GM10248 (cell line): ENCODE data around the gene PNP.
"Not testable (repeated sequence)": the region's sequence is repeated elsewhere in the genome, so short reads cannot be mapped to it uniquely, and the experiment has no call there.

Experiments
- CTCF ChIA-PET: fragments of 300-600 bp; sonication (Branson Sonifier 250); formaldehyde crosslinking; extraction: SDS; loops from one replicate; lab custom pipeline; 2021; ENCODE audit warnings: antibody characterized with exemption; lab: Yijun Ruan, JAX
- POLR2A ChIA-PET: fragments of 350-650 bp; sonication (Branson Sonifier 250); formaldehyde crosslinking; extraction: SDS; loops from one replicate; lab custom pipeline; 2020; ENCODE audit warnings: antibody characterized with exemption; lab: Yijun Ruan, JAX
- DNase-seq: peaks from one replicate; pipeline ENCODE4 v3.0.0; 2012; ENCODE audit errors: extremely low spot score
- CTCF ChIP-seq: IDR thresholded peaks from 2 replicates; pipeline ENCODE4 v1.5.1; 2012; ENCODE audit warnings: mild to moderate bottlenecking, low read depth; ENCODE audit errors: extremely low read depth, missing control alignments, control extremely low read depth

PNP gene

GRCh38 chr14:20436363-20436755 lies 32.8 kb upstream of the PNP start:
- ChIA-PET CTCF (interaction anchor here (1.9 to 2.1 kb wide), 2 partner anchors 12 to 21 kb away, joined by 6 to 11 read pairs; no protein-coding TSS in a partner anchor), POLR2A (interaction anchor here (0.7 kb wide), 1 partner anchor 25 kb away, joined by 3 read pairs; the partner anchor contains the start of gene PIP4P1)
- no peak for DNase-seq

GRCh38 chr14:20438664-20439063 lies 30.5 kb upstream of the PNP start:
- ChIA-PET CTCF (no interaction called here), POLR2A (no interaction called here)
- no peak for DNase-seq
- no peak for TF ChIP-seq CTCF

More at GRCh38 chr14:20436363-20436755, 32.8 kb upstream of the PNP start:
- no peak for TF ChIP-seq CTCF

GRCh38 chr14:20440465-20440864 lies 28.7 kb upstream of the PNP start:
- no peak for DNase-seq
- no peak for TF ChIP-seq CTCF
- ChIA-PET POLR2A (no interaction called here), CTCF (interaction anchor here (2.1 to 3.0 kb wide), 2 partner anchors 18 to 25 kb away, joined by 12 to 13 read pairs; no protein-coding TSS in a partner anchor)

GRCh38 chr14:20440882-20441281 lies 28.3 kb upstream of the PNP start:
- POLR2A ChIA-PET: interaction anchor here (1.0 kb wide), 1 partner anchor 28 kb away, joined by 3 read pairs; the partner anchor contains the start of gene PNP
- no peak for DNase-seq
- CTCF ChIA-PET: interaction anchor here (1.6 to 3.0 kb wide), 3 partner anchors 7 to 25 kb away, joined by 4 to 13 read pairs (median 12); no protein-coding TSS in a partner anchor
- TF ChIP-seq CTCF: no peak

GRCh38 chr14:20441461-20441860 lies 27.7 kb upstream of the PNP start:
- CTCF ChIA-PET: interaction anchor here (0.8 to 3.0 kb wide), 5 partner anchors 8 to 89 kb away, joined by 3 to 13 read pairs (median 4); no protein-coding TSS in a partner anchor
- no peak for TF ChIP-seq CTCF
- POLR2A ChIA-PET: interaction anchor here (1.0 kb wide), 1 partner anchor 28 kb away, joined by 3 read pairs; the partner anchor contains the start of gene PNP
- DNase-seq: no peak

GRCh38 chr14:20443650-20444049 lies 25.6 kb upstream of the PNP start:
- CTCF ChIA-PET: interaction anchor here (1.3 to 1.4 kb wide), 2 partner anchors 20 to 28 kb away, joined by 5 read pairs; no protein-coding TSS in a partner anchor
- POLR2A ChIA-PET, DNase-seq: not testable (repeated sequence)

- POLR2A ChIA-PET: no interaction called here
- TF ChIP-seq CTCF: no peak
- CTCF ChIA-PET: interaction anchor here (1.8 to 1.9 kb wide), 2 partner anchors 8 to 32 kb away, joined by 5 to 7 read pairs; partner anchors contain the start of genes APEX1 and OSGEP
- DNase-seq: no peak
Measured at GRCh38 chr14:20446889-20447288, 22.3 kb upstream of the PNP start.

- not testable (repeated sequence) for DNase-seq
- ChIA-PET CTCF (interaction anchor here (1.1 to 5.4 kb wide), 3 partner anchors 8 to 109 kb away, joined by 3 to 39 read pairs (median 3); partner anchors contain the start of gene PARP2), POLR2A (interaction anchor here (1.5 kb wide), 1 partner anchor 17 kb away, joined by 8 read pairs; no protein-coding TSS in a partner anchor)
Measured at GRCh38 chr14:20452831-20453230, 16.4 kb upstream of the PNP start.
